D341Med (cell line): ENCODE measurements around the gene FLAD1.

ENCODE experiments used
- DNase-seq: peaks from one replicate; pipeline ENCODE4 v3.0.0; 2012; ENCODE audit warnings: low spot score

The FLAD1 gene

DNA sequence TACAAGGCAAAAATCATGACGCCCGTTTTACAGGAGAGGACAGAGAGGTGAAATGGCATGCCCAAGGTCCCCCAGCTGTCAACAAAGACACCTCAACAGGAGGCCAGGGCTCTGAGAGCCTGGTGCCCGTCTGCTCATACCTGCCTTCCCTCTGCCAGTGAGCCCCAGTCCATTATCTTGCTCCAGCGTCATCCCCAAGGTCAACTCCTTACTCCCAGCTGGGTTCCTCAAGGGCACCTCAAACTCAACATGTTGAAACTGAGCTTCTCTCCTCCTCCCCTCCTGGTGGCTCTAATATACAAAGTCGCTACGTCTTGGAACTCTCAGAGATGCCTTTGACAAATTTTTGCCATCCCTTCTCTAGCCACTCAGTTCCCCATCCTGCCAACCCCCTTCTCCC lies 30.5 kb upstream of the FLAD1 start:
- DNase-seq: no peak

DNA sequence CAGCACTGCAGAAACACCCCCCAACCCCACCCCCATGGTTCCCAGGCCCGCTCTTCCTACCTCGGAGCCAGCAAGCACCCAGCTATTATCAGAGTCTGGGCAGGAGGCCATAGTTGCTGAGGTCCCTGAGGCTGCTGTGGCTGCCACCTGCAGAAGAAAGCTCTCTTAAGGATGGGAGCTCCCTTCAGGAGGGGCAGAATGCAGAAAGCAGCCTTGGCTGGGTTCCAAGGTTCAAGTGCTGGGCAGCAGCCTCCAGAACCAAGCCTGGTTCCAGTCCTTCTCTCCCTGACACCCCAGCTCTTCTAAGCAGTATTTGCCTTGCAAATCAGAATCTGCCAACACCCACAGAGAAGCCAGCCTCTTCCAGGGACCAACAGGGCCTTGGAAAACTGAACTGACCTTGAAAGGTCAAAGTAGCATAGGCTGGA lies 29.5 kb upstream of the FLAD1 start:
- DNase-seq: no peak

DNA sequence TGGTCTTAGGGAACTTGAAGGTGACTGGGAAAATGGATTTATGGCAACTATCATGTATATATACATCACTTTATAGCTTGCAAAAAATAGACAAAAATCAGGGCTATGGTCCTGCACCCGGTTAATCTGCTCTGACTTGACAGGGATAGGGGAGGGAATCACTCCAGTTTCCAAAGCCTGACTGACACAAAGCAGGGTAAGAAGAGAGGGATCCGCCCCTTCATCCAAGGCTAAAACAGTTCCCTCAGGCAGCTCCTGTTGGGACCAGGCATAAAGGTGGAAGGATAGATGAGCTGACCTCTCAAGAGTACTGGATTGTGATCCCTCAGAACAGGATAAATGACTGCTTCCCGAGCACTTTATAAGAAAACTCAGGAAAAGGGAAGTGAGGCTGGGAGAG lies 28.6 kb upstream of the FLAD1 start:
- DNase-seq: no peak

DNA sequence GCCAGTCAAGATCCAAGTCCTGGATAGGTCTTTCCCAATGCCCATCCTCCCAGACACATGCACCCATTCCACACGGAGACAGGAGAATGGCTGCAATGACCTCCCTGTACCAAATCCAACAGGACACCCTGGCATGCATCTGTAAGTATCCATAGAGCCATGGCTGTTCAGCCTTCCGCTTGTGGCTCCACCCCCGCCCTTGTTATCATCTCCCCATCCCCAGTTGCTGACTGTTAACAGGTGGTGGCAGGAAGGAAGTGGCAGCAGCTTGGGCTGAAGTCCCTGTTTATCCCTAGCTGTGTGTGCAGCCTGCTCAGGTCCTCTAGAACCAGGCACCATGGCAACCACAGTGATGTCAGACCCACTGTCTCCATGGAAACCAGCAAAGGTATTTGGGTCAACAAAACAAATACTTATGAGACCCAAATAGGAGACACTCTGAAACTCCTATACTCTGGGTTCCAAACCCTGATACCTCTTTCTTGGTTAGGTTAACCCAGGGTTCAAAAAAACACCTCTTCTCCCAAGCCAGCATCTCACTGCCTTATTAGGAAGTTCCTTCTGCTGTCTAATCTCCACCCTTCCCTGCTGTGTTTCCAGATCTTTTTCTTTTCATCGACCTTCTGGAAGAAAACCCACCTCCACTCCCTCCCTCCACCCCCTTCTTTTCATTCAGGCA lies 28.0 kb upstream of the FLAD1 start:
- peak; percentile 52 for DNase-seq

DNA sequence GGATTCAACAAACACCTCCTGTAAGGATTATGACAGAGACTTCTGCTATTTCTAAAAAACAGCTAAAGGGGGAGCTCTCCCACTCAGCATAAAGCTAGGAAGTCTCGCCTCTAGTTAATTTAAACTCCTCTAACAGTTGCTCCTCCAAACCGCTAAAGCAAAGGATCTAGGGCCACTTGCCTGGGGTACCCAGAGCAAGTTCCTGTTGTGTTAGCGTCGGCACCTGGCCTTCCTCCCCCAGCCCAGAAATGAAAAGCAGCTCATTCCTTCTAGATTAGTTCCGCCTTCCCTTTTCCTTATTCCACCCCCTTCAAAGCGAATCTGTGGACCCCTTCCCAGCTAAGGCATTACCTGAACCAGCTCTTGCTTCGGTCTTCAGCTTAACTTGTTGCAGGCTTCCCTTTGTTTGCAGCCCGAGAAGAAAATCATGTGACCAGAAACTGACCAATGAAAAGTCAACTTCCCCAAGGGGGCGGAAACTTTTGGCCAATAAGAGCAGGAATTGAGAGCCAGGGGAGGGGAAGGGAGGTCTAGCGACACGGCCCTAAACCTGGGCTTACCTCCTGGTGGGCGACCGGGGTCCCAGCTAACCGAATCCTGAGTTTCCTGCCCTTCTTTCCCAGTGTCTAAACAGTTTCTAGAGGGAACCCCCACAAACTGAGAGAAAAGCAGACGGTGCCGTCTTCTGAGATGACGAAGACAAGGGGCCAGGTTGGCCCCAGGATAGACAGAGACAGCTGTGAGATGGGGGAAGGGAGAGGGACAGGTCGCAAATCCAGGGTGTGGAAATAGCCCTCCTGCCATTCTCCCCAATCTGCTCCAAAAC lies 27.2 kb upstream of the FLAD1 start, which contains the start of gene PBXIP1:
Gene PBXIP1, minus strand, starts transcription at position 382 of the 826 bp plus-strand sequence. CDS start 2,378 bp downstream, outside the sequence.
- DNase-seq: peak; percentile 92

DNA sequence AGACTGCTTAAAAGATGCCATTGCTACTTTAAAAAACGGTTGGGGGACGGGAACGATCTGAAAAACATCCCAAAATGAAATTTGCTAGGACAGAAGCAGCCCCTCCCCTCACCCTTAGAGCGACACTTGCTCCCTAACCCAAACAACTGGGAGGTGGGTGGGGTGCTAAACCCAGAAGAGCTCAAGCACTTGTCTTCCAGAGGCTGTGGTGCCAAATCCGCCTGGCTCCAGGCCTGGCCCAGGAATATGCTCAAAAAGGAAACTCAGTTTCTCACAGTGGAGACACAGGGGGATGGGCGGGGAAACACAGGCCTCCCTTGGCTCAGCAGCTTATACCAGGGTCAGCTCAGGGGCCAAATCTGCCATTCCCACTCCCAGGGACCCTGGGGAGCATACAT lies 26.6 kb upstream of the FLAD1 start:
- DNase-seq: no peak

DNA sequence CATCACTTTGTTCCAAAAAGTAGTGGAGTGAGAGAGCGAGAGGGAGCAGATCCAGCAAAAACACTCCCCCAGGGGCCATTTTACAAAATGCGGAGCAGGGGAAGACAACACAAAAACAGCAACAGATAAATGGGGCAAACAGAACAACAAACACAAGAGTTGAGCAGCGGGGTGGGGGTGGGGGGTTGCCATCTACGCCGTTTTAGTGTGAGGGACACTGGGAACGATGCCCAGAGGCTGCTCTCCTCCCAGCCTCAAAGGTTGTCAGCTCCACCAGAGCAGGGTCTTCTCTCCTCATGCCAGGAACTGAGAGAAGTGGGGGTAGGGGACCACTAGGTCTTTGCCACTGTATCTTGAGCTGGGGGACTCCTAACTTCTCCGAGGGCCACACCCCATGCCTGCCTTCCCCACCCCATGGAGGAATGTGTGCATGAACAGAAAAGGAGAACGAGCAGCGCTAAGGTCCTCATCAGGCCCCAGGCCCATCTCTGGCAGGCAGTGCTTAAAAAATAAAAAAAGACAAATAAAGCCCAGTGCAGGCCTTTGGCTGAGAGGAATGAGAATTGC lies 26.0 kb upstream of the FLAD1 start:
- DNase-seq: no peak

DNA sequence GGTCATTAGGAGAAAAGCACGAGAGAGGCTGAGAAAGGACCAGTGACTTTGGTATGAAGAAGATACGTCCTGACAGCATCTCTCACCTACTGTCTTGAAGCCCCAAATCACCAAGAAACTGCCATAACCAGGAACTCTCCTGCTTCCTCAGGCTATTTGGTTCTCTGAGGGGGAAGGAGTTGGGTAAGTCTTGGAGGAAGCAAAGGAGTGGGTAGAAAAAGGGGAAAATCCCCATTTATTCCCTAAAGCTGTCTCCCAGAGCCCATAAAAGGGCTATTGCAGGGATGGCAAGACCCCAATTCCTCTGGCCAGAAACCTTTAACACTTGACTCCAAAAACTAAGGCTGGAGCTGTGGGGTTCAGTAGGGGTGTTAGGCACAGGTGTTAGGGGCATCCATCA lies 25.1 kb upstream of the FLAD1 start:
- DNase-seq: no peak

DNA sequence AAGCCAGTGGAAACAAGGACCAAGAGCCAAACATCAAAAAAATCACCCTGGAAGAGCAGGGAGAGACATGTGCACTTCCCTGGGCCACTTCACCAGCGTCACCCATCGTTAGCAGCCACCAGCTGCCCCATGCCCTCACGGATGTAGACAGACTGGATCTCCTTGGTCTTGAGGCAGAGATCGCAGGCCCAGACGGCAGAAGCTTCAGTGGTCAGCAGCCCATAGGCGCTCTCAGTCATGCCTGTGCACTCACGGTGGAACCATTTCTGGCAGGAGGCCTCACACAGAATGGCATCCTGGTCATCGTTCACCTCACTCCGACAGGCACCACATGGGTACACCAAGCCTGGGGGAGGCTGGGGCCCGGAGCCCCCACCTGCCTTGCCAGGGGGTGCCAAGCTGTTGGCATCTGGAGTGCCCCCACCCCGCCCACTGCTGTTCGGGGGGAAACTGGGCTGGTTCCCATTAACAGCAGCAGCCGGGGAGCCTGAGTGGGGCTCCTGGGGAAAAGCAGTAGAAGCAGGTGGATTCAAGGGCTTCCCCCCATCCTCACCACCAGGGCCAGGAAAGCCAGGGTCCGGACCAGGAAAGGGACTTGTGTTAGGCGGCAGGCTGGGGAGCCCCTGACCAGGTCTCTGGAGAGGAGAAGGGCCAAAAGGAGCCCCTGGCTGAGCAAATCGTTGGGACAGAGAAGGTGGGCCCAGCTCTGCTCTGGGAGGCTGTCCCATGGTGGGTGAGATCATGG lies 24.3 kb upstream of the FLAD1 start:
- no peak for DNase-seq

DNA sequence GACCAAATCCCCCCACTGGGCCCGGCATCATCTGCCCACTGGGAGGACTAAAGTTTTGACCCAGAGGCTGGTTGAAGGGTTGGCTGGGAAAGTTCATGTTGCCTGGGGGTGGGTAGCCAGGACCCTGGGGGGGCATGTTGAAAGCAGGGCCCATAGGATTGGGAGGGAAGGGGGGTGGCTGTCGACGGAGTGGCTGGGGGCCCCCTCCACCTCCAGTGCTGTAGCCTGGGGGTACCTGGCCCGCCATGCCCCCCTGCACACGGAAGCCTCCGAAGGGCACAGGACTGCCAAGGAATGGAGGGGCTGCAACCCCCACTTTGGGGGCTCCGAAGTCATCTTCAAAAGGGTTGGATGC lies 23.7 kb upstream of the FLAD1 start:
- DNase-seq: no peak

DNA sequence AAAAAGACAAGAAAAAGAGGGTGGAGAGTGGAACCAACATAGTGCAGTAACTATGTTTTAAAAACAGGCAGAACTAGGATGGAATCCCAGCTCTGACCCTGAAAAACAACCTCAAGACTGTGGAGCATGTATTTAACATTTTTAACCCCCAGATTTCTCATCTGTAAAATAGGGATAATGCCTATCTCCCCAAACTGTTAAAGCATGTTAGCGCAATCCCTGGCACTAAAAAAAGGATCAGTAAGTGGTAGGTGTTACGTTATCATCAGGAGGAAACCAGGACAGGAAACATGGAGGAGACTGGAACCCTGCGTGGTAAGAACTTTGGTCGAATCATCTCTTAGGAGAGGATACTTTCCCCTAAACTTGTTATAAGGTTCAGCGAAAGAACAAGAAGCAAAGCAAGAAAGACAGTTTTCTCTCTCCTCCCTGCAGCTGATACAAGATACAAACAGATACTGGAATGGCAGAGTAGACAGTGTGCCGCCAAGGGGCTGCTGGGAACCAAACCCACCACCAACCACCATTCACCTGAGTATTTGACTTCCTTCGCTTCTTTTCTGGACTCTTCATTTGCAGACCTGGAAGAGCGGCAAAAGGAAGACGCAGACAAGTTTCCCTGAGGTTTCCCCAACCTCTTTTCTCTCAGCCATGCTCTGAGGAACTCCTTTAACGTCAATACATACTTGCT lies 22.6 kb upstream of the FLAD1 start:
- DNase-seq: no peak

DNA sequence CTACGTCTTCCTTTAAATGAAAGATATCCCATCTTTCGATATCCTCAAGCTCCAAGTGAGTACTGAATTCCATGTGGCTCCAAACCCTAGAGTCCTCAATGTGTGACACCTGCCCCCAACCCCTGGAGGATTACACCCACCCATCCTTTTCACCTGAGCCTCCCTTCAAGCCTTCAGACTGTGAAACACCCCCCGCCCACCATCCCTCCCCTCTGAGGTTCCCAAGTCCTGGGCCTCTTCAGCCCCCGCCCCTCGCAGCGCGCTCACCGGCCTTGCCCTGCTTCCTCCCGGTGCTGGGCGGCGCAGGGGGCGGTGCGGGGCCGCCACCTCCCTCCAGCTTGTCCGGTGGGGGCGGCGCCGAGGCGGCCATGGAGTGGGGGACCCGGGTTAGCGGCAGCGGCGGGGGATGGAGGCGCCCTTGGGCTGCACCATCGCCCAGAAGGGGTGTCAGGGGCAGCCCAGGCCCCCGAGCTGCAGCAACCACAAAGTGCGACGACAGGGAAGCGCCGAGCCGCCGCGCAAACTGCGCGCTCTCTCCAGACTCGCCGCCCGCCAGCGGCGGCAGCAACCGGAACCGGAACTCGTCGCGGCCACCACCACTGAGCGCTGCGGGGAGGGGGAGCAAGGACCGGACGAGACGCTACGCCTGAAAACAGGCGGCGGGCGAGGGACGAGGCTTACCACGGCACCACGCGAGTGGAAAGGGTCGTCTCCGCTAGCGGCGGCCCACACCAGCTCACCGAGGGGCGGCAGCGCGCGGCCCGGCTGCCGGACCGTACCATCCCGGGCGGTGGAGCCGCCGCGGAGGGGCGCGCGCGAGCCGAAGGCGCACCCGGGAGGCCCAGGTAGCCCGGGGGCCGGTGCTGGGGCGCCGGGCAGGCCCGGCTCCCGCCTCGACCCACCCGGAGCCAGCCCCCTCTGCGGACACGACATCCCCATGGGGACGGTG lies 21.7 kb upstream of the FLAD1 start, which contains the start of gene PYGO2:
Gene PYGO2, minus strand, starts transcription at position 576 of the 949 bp plus-strand sequence. Its CDS starts 206 bp downstream, at position 370.
- peak; percentile 95 for DNase-seq

DNA sequence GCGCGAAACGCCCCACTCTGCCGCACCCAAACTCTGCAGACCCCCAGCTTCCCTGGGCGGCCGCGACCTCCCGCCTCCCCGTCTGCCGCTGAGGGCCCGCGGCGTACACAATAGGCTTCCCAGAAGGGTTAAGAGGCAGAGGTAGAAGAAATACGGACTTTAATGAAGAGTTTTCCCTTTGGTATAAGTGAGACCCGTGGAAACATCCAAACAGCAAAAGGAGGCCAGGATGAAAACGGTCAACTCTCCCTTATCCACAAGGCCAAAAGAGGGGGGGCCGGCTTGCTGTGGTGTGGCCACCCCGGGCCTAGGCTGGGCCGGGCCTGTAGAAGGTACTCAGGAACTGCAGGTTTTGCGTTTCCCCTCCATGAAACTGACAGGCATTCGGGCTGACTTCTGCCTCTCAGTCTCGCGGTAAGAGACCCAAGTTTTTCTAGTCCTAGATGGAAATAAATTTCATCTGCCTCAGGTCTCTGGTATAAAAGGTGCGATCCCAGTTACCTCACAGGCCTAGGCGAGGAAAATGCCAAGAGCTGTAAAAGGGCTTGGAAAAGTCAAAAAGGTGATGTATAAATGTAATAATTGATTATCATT lies 20.9 kb upstream of the FLAD1 start:
- DNase-seq: no peak

DNA sequence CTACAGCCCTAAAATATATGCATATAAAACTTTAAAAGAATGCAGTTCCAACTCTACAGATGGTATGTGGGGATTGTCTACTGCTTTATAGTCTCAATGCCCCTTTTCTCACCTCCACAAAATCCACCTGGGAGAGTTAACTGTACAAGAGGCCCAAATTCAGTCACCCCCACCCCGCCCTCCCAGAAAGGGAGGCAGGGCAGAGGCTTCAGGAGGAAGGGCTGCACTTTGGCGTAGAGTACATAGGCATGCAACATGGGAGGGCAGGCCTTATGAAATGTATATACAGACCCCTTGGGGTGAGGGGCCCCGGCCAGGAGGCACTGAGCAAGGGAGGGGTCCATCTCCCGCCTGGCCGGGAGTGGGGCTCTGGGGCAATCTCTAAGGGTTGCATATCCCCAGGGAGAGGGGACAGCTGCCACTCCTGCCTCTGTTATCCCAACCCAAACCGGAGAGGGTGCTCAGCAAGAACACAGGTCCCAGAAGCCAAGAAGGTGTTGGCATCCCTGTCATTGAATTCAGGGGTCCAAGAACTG lies 20.3 kb upstream of the FLAD1 start:
- no peak for DNase-seq

DNA sequence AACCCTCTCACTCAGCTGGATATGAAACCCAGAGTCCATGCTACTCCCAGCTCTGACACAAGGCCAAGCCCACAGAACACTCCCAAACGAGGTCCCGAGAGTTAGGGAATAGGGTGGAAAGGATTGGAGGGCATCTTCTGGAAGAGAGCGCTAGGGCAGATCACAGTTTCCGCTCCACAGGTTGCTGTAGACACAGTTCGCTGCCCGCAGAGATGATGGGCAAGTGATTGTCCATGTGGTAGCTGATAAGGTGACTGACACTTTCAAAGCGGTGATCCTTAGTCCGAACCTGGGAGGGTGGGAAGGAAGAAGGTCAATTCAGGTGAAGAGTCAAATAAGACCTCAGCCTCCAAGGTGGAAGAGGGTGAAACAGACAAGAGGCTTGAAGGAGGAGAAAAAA lies 19.5 kb upstream of the FLAD1 start:
- no peak for DNase-seq

DNA sequence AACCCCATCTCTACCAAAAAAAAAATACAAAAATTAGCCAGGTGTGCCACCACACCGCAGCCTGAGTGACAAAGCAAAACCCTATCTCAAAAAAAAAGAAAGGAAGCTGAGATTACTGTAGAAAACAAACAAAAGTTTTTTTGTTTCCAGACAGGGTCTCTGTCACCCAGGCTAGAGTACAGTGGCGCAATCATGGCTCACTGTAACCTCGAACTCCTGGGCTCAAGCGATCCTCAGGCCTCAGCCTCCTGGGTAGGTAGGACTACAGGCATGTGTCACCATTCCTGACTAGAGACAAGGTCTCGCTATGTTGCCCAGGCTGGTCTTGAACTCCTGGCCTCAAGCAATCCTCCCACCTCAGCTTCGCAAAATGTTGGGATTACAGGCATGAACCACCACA lies 18.8 kb upstream of the FLAD1 start:
- no peak for DNase-seq

DNA sequence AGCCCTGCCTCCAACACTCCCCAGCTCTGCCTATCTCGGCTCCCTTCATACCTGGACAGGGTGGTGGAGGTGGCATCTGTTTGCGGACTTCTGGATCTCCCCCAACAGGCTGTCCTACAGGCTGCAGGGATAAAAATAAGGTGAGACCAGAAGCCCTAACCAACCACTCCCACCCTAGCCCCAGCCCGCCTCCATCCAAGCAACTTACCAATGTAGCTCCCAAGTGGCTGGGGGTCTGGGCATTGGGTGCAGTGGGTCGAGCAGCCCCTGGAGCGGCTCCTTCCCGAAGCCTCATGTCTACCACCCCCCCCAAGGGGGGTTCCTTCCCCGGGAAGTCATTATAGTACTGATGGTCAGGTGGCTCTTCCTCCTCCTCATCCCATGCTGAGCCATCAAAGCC lies 17.0 kb upstream of the FLAD1 start:
- DNase-seq: no peak

DNA sequence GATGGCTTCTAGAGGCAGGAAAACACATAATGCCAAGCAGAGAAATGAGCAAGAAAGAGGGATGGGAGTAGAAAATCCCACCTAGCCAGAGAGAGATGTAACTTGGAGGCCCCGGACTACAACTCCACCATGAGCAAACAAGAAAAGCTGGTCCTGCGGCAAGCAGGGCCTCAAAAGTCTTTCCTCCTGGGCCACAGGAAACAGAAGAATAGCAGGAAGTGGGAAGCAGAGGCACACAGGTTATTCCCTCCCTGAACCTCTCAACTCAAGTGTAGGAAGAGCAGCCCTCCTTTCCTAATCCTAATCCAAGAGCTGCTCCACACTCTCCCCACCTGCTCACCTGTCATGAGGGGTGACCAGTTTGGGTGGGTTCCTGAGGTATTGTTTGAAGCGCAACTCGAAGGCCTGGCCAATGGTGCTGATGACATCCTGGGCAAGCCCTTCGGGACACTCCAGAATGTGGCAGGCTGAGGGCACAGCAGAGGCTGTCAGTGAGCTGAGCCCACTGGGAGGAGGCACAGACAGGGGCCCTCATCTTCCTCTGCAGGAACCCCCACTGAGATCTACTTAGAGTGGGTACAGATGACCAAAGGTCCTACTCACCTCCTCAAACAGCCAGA lies 15.7 kb upstream of the FLAD1 start:
- no peak for DNase-seq

DNA sequence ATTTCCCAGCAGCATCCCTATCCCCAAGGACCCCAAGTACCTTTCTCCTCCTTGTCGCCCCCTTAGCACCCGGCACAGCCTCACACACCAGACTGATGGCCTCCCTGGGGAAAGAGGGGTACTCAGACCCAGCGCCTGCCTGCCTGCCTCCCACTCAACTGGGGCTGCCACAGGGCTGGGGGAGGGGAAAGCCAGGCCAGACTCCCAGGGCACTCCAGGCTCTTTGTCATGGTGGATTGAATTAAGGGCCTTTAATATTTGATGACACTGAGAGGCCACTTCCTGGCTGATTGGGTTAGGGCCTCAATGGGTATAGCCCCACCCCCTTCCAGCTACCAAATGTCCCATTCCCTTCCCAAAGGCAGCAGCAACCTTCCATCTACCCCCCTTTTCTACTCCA lies 14.4 kb upstream of the FLAD1 start:
- no peak for DNase-seq

DNA sequence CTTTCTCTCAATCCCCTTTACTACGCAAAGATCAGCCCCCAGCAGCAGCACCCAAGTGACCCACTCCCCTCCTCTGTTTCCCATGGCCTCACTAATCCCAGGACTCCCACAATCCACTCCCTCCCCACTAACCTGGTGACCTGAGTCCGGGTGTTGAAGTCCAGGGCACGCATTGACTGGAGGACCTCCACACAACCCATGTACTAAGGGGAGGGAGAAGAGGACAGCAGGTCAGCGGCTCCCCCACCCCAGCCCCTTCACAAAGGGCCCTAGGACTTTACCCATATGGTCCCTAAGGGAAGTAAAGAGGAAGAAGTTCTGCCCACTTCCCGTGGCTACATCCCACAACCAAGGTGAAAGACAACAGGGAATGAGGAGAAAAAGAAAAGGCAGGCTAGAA lies 13.9 kb upstream of the FLAD1 start:
- DNase-seq: no peak
